HL-60 (cell line): Measurements from ENCODE around the gene MATK.
"Not testable (repeated sequence)": the region's sequence is repeated elsewhere in the genome, so short reads cannot be mapped to it uniquely, and the experiment has no call there.

ENCODE experiments used
- DNase-seq, 2 experiments: peaks; one replicate each; pipeline ENCODE4 v3.0.0-alpha.2; 2010 to 2020; ENCODE audit warnings: low read depth in 1 of 2, low spot score in 1 of 2
- H3K27ac ChIP-seq: fragments of 250-450 bp; sonication (Bioruptor Pico); replicated peaks from 2 replicates; pipeline ENCODE4 v1.5.1; 2020; ENCODE audit warnings: mild to moderate bottlenecking, moderate library complexity
- H3K27me3 ChIP-seq: fragments of 250-450 bp; sonication (Bioruptor Pico); 2 replicates; pipeline ENCODE4 v1.5.1; 2021; ENCODE audit warnings: mild to moderate bottlenecking, moderate library complexity; ENCODE audit not compliant: insufficient read depth, poor library complexity, severe bottlenecking
- H3K4me3 ChIP-seq: replicated peaks from 2 replicates; pipeline ENCODE4 v1.5.1; 2011; ENCODE audit warnings: mild to moderate bottlenecking, control low read depth, low read length; ENCODE audit not compliant: insufficient read depth
- CTCF ChIP-seq: IDR thresholded peaks from one replicate; pipeline ENCODE4 v1.5.1; 2011; ENCODE audit warnings: low read length, control low read depth, inconsistent platforms; ENCODE audit not compliant: insufficient read depth
- GABPA ChIP-seq: IDR thresholded peaks from 2 replicates; pipeline ENCODE4 v1.6.1; 2012; ENCODE audit warnings: low read depth
- POLR2AphosphoS5 ChIP-seq: IDR thresholded peaks from 2 replicates; pipeline ENCODE4 v1.6.1; 2012; ENCODE audit warnings: low read depth
- SPI1 ChIP-seq: IDR thresholded peaks from 2 replicates; pipeline ENCODE4 v1.6.1; 2012; ENCODE audit warnings: low read depth, mild to moderate bottlenecking, borderline replicate concordance
- TF ChIP-seq, protein P1 (sequence below): IDR thresholded peaks from 2 replicates; pipeline ENCODE4 v1.6.1; 2012; ENCODE audit warnings: low read depth; ENCODE audit not compliant: insufficient replicate concordance

The MATK gene

GRCh38 chr19:3759482-3760254, 26.5 kb downstream of the MATK start:
- TF ChIP-seq POLR2AphosphoS5 (no peak), GABPA (no peak), CTCF (no peak)
- TF ChIP-seq, protein P1, sequence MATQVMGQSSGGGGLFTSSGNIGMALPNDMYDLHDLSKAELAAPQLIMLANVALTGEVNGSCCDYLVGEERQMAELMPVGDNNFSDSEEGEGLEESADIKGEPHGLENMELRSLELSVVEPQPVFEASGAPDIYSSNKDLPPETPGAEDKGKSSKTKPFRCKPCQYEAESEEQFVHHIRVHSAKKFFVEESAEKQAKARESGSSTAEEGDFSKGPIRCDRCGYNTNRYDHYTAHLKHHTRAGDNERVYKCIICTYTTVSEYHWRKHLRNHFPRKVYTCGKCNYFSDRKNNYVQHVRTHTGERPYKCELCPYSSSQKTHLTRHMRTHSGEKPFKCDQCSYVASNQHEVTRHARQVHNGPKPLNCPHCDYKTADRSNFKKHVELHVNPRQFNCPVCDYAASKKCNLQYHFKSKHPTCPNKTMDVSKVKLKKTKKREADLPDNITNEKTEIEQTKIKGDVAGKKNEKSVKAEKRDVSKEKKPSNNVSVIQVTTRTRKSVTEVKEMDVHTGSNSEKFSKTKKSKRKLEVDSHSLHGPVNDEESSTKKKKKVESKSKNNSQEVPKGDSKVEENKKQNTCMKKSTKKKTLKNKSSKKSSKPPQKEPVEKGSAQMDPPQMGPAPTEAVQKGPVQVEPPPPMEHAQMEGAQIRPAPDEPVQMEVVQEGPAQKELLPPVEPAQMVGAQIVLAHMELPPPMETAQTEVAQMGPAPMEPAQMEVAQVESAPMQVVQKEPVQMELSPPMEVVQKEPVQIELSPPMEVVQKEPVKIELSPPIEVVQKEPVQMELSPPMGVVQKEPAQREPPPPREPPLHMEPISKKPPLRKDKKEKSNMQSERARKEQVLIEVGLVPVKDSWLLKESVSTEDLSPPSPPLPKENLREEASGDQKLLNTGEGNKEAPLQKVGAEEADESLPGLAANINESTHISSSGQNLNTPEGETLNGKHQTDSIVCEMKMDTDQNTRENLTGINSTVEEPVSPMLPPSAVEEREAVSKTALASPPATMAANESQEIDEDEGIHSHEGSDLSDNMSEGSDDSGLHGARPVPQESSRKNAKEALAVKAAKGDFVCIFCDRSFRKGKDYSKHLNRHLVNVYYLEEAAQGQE = no peak
- Histone ChIP-seq H3K4me3 (no peak overlapping the region), H3K27me3 (no peaks in the 10 kb centered on the region), H3K27ac (no peak overlapping the region)
- DNase-seq = no peak

DNA sequence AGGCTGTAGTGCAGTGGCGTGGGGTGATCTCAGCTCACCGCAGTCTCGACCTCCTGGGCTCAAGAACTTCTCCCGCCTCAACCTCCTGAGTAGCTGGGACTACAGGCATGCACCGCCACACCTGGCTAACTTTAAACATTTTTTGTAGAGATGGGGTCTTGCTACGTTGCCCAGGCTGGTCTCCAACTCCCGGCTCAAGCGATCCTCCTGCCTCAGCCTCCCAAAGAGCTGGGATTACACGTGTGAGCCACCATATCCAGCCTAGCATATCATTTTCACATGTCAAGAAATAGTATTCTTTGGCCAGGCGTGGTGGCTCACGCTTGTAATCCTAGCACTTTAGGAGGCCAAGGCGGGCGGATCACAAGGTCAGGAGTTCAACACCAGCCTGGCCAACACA, 27.9 kb downstream of the MATK start:
- not testable (repeated sequence) for H3K27ac ChIP-seq, H3K4me3 ChIP-seq, H3K27me3 ChIP-seq, DNase-seq

GRCh38 chr19:3757705-3758104, 28.5 kb downstream of the MATK start:
- H3K27me3 ChIP-seq, H3K4me3 ChIP-seq, DNase-seq: not testable (repeated sequence)

DNA sequence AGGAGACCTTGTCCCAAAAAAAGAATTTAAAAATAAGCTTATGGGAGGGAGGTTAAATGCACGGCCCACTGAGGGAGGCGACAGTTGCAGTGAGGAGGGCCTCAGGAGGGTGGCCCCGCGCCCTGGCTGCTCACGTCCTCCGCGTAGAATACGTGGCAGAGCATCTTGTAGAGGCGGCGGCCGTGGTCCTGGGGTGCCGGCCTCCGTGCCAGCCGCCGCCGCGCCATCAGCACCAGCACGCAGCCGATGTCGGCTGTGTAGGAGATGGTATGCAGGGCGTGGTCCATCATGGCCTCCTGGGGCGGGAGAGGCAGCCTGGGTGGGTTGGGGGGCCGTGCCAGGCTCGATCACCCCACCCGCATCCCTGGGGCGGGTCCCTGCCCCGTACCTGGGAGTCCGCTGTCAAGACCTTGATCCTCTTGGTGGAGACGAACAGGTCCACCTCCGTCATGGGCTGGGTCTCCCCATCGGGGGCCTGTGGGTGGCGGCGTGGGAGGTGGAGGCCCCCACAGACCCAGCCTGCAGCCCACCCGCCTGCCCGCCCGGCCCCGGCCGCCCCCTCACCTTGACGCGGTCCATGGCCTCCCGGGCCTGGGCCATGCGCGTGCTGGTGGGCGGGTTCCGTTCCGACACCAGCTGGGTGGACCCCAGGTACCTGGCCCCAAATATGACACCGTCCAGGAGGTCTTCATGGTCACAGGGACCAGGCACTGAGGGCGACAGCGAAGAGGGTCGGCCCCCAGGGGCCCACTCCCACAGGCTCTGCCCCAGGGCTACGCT, 32.4 kb downstream of the MATK start:
- Histone ChIP-seq H3K27ac (no peak overlapping the region), H3K4me3 (no peak overlapping the region), H3K27me3 (no peaks in the 10 kb centered on the region)
- no peak for DNase-seq
- TF ChIP-seq POLR2AphosphoS5 = no peak
- no peak for TF ChIP-seq GABPA
- no peak for TF ChIP-seq SPI1
- no peak for TF ChIP-seq CTCF
- TF ChIP-seq, protein P1 = no peak

More at GRCh38 chr19:3757705-3758104, 28.5 kb downstream of the MATK start:
- not testable (repeated sequence) for H3K27ac ChIP-seq

DNA sequence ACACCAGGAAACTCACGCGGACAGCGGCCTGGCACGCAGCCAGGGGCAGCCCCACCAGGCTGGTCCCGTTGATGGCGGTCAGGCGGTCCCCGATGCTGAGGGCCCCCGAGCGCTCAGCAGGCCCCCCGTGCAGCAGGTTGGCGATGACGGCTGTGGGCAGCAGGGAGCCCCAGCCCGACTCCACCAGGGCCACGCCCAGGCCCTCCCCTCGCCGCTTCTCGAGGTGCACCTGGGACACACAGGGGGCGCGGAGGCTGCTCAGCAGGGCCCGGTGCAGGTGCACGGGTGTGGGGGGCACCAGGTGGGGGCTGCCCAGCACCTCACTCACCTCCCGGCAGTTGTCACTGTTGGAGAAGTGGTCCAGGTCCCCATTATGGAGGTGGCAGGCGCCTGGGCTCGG, 33.7 kb downstream of the MATK start:
- Histone ChIP-seq H3K27ac (no peak overlapping the region), H3K27me3 (no peaks in the 10 kb centered on the region), H3K4me3 (no peak overlapping the region)
- no peak for TF ChIP-seq SPI1
- DNase-seq = no peak
